Measurements from ENCODE around the gene CFL2. TPM values are rescaled to one million over a fixed set of nuclear protein-coding genes. Genes with fewer than 3 reads are reported as not detected.

CFL2 gene
- 99.4 to 114 TPM (median 109 TPM) in 5 replicates for total RNA-seq (2022; extraction: Qiagen RNA extraction; ENCODE audit: low read depth)

DNA sequence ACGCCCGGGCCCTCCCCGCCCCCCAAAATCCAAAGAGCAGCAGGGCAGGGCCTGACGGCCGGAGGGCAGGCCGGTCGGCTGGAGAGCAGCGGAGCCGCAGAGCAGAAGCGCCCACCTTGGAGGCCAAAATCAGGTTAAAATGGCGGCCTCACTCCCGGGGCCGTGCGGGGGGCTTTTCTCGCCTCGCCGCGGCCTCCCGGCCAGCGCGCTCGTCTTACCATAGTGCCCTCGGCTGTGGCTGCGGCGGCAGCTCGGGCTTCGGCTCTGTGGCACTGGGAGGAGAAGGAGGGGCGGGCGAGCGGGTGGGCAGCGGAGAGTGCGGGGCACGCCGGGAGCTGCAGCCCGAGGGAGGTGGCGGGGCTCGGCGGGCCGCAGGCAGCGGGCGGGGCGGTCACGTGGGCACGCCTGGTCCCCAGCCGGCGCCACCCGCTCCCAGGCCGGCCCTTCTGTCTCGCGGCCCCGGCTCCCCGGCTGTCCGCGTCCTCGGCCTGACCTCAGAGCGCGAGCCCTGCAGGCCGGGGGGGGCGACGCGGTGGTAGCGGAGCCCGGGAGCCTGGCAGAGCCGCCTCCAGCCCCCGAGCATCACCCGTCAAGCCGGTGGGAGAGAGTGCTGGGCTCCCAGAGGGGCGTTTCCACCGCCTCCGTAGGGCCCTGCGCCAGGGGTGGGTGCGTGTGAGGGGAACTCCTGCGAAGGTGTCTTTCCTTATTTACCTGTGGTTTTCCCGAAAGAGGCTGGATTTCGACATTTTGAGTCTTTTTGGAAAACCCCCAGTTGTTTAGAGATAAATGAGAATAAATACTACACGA, at the start of gene CFL2:
CFL2 (minus strand) TSS at position 274 of the 807 bp plus-strand sequence; CDS start at position 221, 53 bp downstream.

Other genes starting within 250 kb of the CFL2 start
- gene EAPP, start 174.9 kb downstream of the CFL2 start, total RNA-seq (2022; extraction: Qiagen RNA extraction; ENCODE audit: low read depth) = 37.4 to 52.3 TPM (median 39.0 TPM) in 5 replicates
- gene SNX6, start 84.4 kb downstream of the CFL2 start, total RNA-seq (2022; extraction: Qiagen RNA extraction; ENCODE audit: low read depth) = 69.1 to 113 TPM (median 76.7 TPM) in 5 replicates
- 23.5 to 42.0 TPM (median 27.8 TPM) in 5 replicates for gene BAZ1A, start 160.8 kb upstream of the CFL2 start, total RNA-seq (2022; extraction: Qiagen RNA extraction; ENCODE audit: low read depth)

Measured in A549 treated with CpdA at 1 μM for 4 hours (cell line).